Right lobe of liver (tissue), 4 donors: ENCODE results near the gene GPR31.

Experiments
- CTCF ChIP-seq, 4 donors: fragments of 200-600 bp in 3 of 4; fragments of 450-650 bp in 1 of 4; IDR thresholded peaks; one replicate each; pipeline versions ENCODE4 v1.5.1 to v1.8.0; 2016 to 2022; ENCODE audit warnings: antibody characterized with exemption in 4 of 4, mild to moderate bottlenecking in 2 of 4
- POLR2A ChIP-seq: fragments of 450-650 bp; IDR thresholded peaks from one replicate; pipeline ENCODE4 v1.6.1; 2017; ENCODE audit warnings: antibody characterized with exemption, mild to moderate bottlenecking
- donor health status: DM: no; HTN: no; CAD: no.
- donor health status: DM: no; HTN: no; CAD: no.
- donor health status: DM: no; HTN: yes; CAD: no.

DNA sequence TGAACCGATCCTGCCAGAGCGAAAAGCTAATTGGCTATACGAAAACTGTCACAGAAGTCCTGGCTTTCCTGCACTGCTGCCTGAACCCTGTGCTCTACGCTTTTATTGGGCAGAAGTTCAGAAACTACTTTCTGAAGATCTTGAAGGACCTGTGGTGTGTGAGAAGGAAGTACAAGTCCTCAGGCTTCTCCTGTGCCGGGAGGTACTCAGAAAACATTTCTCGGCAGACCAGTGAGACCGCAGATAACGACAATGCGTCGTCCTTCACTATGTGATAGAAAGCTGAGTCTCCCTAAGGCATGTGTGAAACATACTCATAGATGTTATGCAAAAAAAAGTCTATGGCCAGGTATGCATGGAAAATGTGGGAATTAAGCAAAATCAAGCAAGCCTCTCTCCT, 20.7 kb downstream of the GPR31 start:
- TF ChIP-seq CTCF (IDR thresholded peaks at IDR 0.05) = no peak
- TF ChIP-seq POLR2A = no peak
